ENCODE data around the gene MOB2. TPM values are rescaled to one million over a fixed set of nuclear protein-coding genes. Genes with fewer than 3 reads are reported as not detected.
A peak's percentile ranks its signal among the peaks of the same experiment; 100 is the strongest.

MOB2 gene
- total RNA-seq, 4 donors from 2014 or later = 63.8 to 104 (median 95.8) TPM

GRCh38 chr11:1487091-1487850 lies 692 bp upstream of the MOB2 start:
- Histone ChIP-seq H3K36me3 (peaks cover 3% of the 10 kb centered on the region), H3K27ac (peak overlapping the region; percentile 51), H3K27me3 (no peaks in the 10 kb centered on the region), H3K9me3 (no peaks in the 10 kb centered on the region), H3K4me3 (no peak overlapping the region), H3K4me1 (peaks cover 64% of the 10 kb centered on the region)
- 65% methylated on average over 12 of the region's 21 CpGs for WGBS
- DNase-seq (ENCODE audit: low spot score in 2 of 2) = peak in 1 of 2 donors; percentile 59
- no peak for TF ChIP-seq POLR2A (IDR thresholded peaks at IDR 0.05)

- Histone ChIP-seq H3K36me3 (peaks cover 4% of the 10 kb centered on the region), H3K27me3 (no peaks in the 10 kb centered on the region), H3K4me3 (peak overlapping the region; percentile 28), H3K27ac (peak overlapping the region; percentile 49), H3K9me3 (no peaks in the 10 kb centered on the region), H3K4me1 (peaks cover 68% of the 10 kb centered on the region)
- DNase-seq (ENCODE audit: low spot score in 2 of 2) = no peak
- WGBS = 31% methylated on average over 2 of the region's 17 CpGs
- TF ChIP-seq POLR2AphosphoS5 (IDR thresholded peaks at IDR 0.05) (no peak), EP300 (IDR thresholded peaks at IDR 0.05) (no peak), POLR2A (IDR thresholded peaks at IDR 0.05) (no peak), CTCF (IDR thresholded peaks at IDR 0.05) (no peak)
Observed at GRCh38 chr11:1485504-1485885, 1.1 kb downstream of the MOB2 start.

GRCh38 chr11:1484695-1485503 lies 1.7 kb downstream of the MOB2 start:
- H3K36me3 ChIP-seq = peaks cover 10% of the 10 kb centered on the region
- H3K4me3 ChIP-seq = peak overlapping the region; percentile 28
- H3K27ac ChIP-seq = peak overlapping the region; percentile 49
- TF ChIP-seq POLR2AphosphoS5 (IDR thresholded peaks at IDR 0.05) = no peak
- 56% methylated on average over 11 of the region's 20 CpGs for WGBS
- no peaks in the 10 kb centered on the region for H3K9me3 ChIP-seq
- no peaks in the 10 kb centered on the region for H3K27me3 ChIP-seq
- peak in 1 of 2 donors; percentile 56 for DNase-seq (ENCODE audit: low spot score in 2 of 2)
- peaks cover 68% of the 10 kb centered on the region for H3K4me1 ChIP-seq

- TF ChIP-seq CTCF (IDR thresholded peaks at IDR 0.05) = no peak
- Histone ChIP-seq H3K36me3 (peaks cover 17% of the 10 kb centered on the region), H3K27me3 (no peaks in the 10 kb centered on the region), H3K9me3 (no peaks in the 10 kb centered on the region), H3K4me3 (no peak overlapping the region), H3K4me1 (peaks cover 67% of the 10 kb centered on the region), H3K27ac (peak overlapping the region; percentile 15)
- WGBS = 92% methylated on average over 13 of the region's 17 CpGs
- peak in 1 of 2 donors; percentile 49 for DNase-seq (ENCODE audit: low spot score in 2 of 2)
Observed at GRCh38 chr11:1484061-1484671, 2.4 kb downstream of the MOB2 start.

- peak in 1 of 2 donors; percentile 40 for DNase-seq (ENCODE audit: low spot score in 2 of 2)
- no peak for TF ChIP-seq CTCF (IDR thresholded peaks at IDR 0.05)
- no peak for TF ChIP-seq POLR2A (IDR thresholded peaks at IDR 0.05)
- TF ChIP-seq EP300 (IDR thresholded peaks at IDR 0.05) = no peak
- TF ChIP-seq POLR2AphosphoS5 (IDR thresholded peaks at IDR 0.05) = no peak
- Histone ChIP-seq H3K36me3 (peaks cover 24% of the 10 kb centered on the region), H3K4me1 (peaks cover 60% of the 10 kb centered on the region), H3K27me3 (no peaks in the 10 kb centered on the region), H3K4me3 (no peak overlapping the region), H3K9me3 (no peaks in the 10 kb centered on the region), H3K27ac (no peak overlapping the region)
- 56% methylated on average over 5 of the region's 6 CpGs for WGBS
Observed at GRCh38 chr11:1483445-1483961, 3.1 kb downstream of the MOB2 start.

Measured in suprapubic skin (tissue), 4 donors.